Inflammatory macrophage (primary cell): ENCODE measurements around the gene SLC19A3.
"Not testable (repeated sequence)": the region's sequence is repeated elsewhere in the genome, so short reads cannot be mapped to it uniquely, and the experiment has no call there.

Experiments
- DNase-seq, 2 donors: peaks; one replicate each; pipeline ENCODE4 v3.0.0-alpha.2; 2020 to 2022
- total RNA-seq, 18 experiments: gene quantifications; one replicate each; lab custom pipeline; 2026; ENCODE audit warnings: mixed read lengths in 6 of 18, inconsistent platforms in 2 of 18; lab: John Stamatoyannopoulos, UW

SLC19A3 gene
- total RNA-seq = 0 to 0.20 (median 0) reads per million in 18 experiments

GRCh38 chr2:227717687-227718567, at the start of gene SLC19A3:
SLC19A3 (minus strand) TSS chr2:227718028; CDS start chr2:227702318, 15,710 bp downstream.
- DNase-seq = no peak

DNA sequence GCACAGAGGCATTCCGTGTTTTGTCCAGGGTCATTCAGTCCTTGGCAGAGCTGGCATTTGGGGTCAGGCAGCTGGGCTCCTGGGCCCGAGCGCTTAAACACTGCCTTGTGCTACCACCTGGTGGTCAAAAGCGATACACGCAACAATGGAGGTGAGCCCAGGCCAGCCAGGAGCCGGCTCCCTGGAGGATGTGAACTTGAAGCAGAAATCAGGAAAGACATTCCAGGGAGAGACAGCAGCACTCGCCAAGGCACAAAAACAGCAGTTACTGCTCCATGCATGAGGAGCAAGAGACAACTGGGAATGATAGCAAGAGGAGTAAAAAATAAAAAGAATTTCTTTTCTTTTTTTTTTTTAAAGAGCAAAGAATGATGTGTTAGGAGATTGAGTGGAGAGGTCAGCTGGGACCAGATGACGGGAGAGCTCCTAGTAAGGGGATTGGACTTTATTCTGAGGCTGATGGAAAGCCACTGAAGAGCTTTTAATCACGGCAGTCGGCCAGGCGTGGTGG, 48.6 kb upstream of the SLC19A3 start:
- DNase-seq = peak; percentile 56 to 63

DNA sequence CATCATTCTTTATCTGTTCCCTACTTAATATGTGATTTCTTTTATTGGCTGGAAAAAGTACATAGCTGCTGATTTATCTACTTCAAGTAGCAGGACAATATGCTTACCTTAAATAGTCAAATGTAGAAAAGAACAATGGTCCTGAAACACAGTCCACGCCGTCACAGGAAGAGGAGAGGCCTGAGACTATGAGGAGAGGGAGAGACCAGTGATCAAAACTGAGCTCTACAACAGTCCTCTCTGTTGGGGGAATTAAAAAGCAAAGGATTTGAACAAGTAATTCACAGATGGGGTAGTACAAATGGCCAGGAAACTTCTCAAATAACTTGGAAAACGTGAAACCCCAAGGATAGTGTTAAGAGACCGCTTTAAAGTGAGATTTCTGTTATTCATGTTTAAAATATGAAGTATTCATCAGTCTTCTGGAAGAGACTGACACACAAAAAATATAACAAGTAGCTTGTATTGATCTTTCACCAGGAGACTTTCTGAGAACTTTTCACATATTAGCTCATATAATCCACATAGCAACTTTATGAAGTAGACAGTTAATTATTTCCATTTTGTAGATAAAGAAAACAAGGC, 48.1 kb upstream of the SLC19A3 start:
- no peak for DNase-seq

DNA sequence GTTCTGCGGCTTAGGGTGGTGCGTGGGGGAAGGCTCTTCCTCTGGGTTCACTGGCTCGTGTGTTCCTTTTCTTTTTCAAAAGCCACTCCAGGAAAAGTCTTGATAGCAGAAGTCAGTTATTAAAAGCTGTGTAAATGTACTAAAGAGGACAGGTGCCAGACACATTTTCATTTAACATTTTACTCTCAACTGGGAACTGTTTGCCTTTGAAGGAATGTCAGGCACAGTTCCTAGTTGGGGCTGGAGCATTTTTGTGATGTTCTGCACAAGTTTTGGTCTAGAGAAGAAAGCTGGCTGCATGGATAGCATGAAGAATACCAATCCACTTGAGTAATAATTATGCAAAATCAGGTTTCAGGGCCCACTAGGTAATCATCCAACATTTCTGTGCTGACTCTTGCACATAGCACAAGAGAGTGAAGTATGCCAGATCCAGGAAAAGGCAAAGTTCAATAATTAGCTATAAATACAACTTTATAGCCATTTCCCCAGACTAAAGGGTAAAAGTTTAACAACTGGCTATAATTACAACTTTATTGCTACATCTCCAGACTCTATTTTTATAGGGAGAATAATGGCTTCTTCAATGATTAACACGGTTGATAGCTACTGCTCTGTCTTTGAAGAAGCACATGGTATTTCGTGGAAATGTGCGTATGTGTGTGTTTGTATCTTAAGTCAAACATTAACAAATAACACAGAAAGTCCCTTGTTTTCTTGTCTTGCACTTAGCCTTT, 44.1 kb upstream of the SLC19A3 start:
- DNase-seq = no peak

DNA sequence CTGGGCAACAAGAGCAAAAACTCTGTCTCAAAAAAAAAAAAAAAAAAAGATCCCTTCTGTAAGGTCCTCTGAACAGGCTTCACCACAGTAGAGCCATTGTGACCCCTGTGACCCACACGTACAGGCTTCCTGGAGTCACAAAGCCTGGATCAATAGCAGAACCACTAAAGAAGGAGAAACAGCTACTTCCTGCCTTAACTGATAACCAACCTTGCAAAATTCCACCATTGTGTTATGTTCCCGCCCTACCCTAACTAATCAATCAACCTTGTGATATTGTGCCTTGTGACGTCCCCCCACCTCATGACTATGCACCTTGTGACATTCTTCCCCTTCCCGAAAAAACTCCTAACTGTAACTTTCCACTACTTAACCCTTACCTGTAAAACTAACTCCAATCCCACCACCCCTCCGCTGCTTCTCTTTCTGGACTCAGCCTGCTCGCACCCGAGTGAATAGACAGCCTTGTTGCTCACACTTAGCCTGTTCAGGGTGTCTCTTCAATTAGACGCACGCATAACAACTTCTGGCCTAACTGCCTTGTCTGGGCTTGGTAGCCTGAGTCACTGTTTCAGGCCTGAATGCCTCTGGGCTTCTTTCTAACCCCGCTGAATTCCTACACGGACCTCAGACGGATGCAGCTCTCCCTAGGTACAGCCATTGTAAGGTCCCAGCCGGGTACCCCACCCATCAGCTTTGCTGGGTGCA, 41.7 kb upstream of the SLC19A3 start:
- DNase-seq = no peak

- peak in 1 of 2 donors; percentile 19 for DNase-seq
Observed at GRCh38 chr2:227756261-227756660, 38.4 kb upstream of the SLC19A3 start.

DNA sequence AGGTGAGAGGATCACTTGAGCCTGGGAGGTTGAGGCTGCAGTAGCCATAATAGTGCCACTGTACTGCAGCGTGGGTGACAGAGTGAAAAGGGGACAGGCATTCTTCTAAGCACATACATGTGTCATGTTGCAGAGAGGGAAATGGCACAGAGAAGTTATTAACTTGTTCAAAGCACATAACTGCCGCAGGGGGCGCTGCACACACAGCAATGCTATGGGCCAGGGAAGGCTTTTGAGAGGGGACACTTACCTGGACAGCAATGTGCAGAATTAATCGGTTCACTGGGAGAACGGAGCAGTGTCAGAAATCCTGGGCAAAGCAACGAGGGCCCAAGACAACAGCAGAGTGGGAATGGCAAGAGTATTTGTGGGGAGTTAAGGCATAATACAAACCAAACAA, 30.3 kb upstream of the SLC19A3 start:
- no peak for DNase-seq

DNA sequence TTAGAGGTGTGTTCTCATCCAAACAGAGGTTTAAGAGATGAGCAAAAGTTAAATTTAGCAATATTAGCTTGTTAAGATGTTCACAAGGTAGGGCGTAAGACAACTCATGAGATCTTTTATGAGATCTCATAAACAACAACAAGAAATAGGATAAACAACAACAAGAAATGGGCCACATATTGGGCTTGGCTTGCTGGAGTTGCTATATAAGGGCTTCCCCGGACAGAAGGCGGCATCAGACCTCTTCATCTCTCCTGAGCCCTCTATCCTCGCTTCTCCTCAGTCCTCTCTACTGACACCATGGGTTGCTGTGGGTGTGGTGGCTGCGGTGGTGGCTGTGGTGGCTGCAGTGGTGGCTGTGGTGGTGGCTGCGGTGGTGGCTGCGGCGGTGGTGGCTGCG, 27.8 kb upstream of the SLC19A3 start, which contains the start of gene SCYGR8:
Gene SCYGR8 (plus strand): TSS at position 301 of the 400 bp plus-strand sequence. CDS start 0 bp downstream, at position 301.
- DNase-seq = no peak

GRCh38 chr2:227740705-227741104, 22.9 kb upstream of the SLC19A3 start:
- not testable (repeated sequence) for DNase-seq

DNA sequence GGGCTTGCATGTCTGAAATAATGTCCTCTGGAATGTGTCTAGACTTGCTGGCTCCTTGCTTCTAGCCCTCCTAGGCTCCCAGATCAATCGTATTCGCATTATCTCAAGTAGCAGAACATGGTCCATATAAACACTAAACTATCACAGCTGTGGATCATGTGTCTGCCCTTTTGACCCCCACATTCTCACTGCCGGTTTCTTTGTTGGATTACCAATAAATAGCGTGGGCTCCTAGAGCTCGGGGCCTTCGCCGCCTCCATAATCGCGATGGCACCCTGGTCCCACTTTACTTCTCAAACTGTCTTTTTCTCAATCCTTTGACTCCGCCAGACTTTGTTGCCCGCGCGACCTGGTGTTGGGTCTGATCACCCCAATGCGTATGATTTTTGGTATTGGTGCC, 21.5 kb upstream of the SLC19A3 start:
- no peak for DNase-seq

DNA sequence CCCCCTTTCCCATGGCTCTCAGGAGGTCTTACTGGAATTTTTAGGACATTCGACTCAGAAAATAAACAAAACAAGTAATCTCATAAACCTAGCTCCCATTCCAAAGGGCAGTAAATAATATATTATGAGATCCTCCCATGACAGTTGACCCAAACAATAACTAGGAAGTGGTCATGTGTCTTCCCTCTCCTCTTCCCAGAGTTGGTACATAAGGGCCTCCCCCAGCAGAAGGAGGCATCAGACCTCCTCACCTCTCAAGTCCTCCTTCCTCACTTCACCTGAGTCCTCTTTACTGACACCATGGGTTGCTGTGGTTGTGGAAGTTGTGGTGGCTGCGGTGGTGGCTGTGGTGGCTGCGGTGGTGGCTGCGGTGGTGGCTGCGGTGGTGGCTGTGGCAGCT, 10.2 kb upstream of the SLC19A3 start, which contains the start of gene SCYGR7:
Gene SCYGR7 (plus strand): TSS at position 301 of the 400 bp plus-strand sequence. CDS start 0 bp downstream, at position 301.
- DNase-seq = no peak

DNA sequence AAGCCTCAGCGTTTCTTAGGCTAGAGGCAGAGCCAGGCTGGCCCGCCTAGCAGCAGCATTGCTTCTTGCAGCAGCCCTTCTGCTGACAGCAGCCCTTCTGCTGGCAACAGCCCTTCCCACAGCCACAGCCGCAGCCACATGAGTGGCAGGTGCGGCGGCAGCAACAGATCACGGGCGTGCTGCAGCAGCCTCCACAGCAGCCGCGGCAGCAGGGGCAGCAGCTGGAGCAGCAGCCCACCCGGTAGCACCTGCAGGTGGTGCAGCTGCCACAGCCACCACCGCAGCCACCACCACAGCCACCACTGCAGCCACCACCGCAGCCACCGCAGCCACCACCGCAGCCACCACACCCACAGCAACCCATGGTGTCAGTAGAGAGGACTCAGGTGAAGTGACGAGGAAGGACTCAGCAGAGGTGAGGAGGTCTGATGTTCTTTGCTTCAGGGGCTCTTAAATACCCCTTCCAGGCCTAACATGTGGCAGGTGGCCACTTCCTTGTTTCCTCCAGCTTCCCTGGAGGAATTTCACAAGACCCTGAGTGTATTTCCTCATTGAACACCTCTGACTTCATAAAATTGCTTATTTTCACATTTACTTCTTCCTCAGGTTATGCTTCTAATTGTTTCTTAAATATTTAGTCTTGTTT, 6.7 kb upstream of the SLC19A3 start, which contains the start of gene SCYGR6:
Gene SCYGR6 (minus strand): TSS at position 364 of the 646 bp plus-strand sequence. CDS start 0 bp downstream, at position 364.
- peak in 1 of 2 donors; percentile 8 for DNase-seq

DNA sequence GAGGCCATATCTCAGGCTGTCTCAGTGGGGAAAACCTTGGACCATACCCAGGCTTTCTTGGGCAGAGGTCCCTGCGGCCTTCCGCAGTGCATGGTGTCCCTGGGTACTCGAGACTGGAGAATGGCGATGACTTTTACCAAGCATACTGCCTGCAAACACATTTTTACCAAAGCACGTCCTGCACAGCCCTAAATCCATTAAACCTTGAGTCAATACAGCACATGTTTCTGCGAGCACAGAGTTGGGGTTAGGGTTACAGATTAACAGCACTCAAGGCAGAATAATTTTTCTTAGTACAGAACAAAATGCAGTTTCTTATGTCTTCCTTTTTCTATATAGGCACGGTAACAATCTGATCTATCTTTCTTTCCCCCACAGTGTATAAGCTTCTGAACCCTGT, 5.0 kb upstream of the SLC19A3 start:
- not testable (repeated sequence) for DNase-seq

GRCh38 chr2:227720680-227721079, 2.9 kb upstream of the SLC19A3 start:
- DNase-seq = peak in 1 of 2 donors; percentile 8

DNA sequence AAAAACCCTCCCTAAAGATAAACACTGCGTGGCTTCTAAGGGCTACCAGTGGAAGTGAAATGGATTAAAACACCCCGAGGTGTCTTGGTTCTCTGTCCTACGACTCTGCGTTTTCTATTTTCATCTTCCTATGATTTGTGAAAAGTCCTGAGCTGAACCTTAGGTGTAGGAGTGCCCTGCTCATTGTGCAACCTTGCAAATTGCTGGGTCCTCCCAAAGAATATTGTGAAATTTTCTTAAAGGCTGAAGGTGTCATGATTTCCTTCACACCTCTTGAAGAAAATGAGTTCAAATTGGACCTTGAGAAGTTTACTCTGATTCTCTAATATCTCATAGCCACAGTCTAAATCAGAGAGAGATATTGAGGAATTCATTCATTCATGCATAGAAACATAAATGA, 1.8 kb upstream of the SLC19A3 start:
- no peak for DNase-seq

GRCh38 chr2:227716501-227716900, 1.3 kb downstream of the SLC19A3 start:
- no peak for DNase-seq

- no peak for DNase-seq
Observed at GRCh38 chr2:227713291-227713690, 4.5 kb downstream of the SLC19A3 start.

DNA sequence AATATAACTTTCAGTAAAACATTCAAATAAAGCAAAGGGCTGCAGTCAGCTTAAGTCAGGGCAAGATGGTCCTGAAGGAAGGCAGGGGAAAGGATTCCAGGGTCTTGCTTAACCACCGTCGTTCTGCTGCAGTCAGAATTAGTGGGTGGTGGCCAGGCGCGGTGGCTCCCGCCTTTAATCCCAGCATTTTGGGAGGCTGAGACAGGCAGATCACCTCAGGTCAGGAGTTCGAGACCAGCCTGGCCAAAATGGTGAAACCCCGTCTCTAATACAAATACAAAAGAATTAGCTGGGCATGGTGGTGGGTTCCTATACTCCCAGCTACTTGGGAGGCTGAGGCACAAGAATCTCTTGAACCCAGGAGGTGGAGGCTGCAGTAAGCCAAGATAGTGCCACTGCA, 6.8 kb downstream of the SLC19A3 start:
- DNase-seq = no peak

DNA sequence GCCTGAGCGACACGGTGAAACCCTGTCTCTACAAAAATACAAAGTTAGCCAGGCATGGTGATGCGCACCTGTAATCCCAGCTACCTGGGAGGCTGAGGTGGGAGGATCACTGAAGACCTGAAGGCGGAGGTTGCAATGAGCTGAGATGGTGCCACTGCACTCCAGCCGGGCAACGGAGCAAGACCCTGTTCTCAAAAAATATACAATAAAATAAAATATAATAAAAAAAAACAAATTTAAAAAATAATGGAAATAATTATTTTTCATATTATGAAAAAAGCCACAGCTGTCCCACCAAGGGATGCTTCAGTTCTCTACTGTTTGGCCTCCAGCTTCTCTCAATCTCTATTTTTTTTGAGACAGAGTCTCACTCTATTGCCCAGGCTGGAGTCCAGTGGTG, 10.4 kb downstream of the SLC19A3 start:
- no peak for DNase-seq

- DNase-seq = no peak
Observed at GRCh38 chr2:227706859-227707258, 11.0 kb downstream of the SLC19A3 start.

GRCh38 chr2:227703961-227704360, 13.9 kb downstream of the SLC19A3 start:
- no peak for DNase-seq
